Measurements from ENCODE around the gene ZNF474. TPM values are rescaled to one million over a fixed set of nuclear protein-coding genes. Genes with fewer than 3 reads are reported as not detected.

Gene ZNF474
- total RNA-seq, 2 experiments from 2014 or later: not detected

DNA sequence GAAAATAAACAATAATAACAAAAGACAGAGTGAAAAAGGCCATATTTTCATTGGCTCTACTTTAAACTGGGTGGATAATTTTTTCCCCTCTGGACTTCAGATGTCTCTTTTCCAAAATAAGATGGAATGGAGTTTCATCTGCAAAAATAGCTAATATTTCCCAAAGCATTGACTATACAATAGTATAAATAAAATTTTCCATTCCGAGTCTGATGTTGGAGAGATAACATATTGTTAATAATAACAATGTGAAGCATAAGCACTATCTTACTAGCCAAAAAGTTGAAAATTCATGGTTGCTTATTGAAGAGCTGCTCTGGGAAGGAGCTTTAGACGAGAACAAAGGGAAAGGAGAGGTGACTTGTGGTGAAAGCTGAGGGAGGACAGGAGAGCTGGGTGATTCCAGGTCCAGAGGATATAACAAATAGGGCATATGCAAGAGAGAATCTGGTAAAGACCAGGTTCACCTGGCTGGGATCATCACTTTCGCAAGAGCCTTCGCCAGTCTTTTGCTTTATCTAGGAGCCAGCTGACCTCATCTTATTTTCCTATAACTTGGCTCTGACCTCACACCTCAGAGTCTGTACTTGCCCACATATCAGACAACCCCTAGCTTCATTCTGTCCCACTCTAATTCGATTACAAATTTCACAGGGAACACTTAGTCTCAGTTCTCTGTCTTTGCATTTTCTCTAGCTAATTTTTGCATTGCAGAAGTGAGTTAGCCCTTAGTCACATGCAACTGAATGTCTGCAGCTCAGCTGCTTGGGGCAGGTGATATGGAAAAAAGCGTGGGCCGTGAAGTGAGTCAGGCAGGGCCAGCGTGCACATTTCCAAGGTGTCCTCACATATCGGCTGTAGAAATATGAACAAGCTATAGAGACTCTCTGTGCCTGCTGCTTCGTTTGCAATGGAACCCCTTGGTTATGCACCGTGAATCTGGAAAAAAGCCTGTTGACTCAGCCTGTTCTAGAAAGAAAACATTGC, 7.6 kb upstream of the ZNF474 start:
- DNase-seq: no peak

DNA sequence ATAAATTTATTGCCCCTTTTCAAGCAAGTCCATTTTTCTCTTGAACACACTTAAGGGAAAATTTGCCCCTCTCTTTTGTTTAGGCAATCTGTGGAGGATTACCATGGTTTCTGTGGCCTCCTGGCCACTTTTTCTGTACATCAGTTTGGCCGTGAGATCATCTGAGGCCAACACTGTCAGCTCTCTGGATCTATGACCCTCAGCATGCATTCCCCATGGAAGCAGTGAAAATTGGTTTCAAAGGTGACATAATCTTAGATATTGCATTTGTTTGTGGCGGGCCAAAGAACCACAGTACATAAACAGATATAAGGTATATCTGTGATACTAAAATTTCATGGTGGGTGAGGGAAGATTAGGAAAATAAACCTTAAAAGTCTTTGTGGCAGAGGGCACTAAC, 4.6 kb upstream of the ZNF474 start:
- TF ChIP-seq, protein P1, sequence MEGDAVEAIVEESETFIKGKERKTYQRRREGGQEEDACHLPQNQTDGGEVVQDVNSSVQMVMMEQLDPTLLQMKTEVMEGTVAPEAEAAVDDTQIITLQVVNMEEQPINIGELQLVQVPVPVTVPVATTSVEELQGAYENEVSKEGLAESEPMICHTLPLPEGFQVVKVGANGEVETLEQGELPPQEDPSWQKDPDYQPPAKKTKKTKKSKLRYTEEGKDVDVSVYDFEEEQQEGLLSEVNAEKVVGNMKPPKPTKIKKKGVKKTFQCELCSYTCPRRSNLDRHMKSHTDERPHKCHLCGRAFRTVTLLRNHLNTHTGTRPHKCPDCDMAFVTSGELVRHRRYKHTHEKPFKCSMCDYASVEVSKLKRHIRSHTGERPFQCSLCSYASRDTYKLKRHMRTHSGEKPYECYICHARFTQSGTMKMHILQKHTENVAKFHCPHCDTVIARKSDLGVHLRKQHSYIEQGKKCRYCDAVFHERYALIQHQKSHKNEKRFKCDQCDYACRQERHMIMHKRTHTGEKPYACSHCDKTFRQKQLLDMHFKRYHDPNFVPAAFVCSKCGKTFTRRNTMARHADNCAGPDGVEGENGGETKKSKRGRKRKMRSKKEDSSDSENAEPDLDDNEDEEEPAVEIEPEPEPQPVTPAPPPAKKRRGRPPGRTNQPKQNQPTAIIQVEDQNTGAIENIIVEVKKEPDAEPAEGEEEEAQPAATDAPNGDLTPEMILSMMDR (IDR thresholded peaks at IDR 0.05): no peak
- ChIA-PET CTCF (no interaction called here), POLR2A (no interaction called here)
- DNase-seq (no peak), ATAC-seq (no peak)
- Mint-ChIP-seq H3K36me3 (ENCODE audit: low read depth) (no peaks in the 10 kb centered on the region), H3K4me3 (no peak overlapping the region), H3K9me3 (no peaks in the 10 kb centered on the region), H3K27me3 (no peaks in the 10 kb centered on the region), H3K27ac (no peak overlapping the region), H3K4me1 (ENCODE audit: low read depth) (no peaks in the 10 kb centered on the region)
- intact Hi-C loops (cut with micrococcal nuclease): no loop called here

More for the DNA sequence above, 7.6 kb upstream of the ZNF474 start:
- intact Hi-C loops (cut with micrococcal nuclease): no loop called here
- ChIA-PET CTCF (no interaction called here), POLR2A (no interaction called here)
- H3K27me3 Mint-ChIP-seq: no peaks in the 10 kb centered on the region
- no peaks in the 10 kb centered on the region for H3K36me3 Mint-ChIP-seq (ENCODE audit: low read depth)
- ATAC-seq: no peak
- no peak overlapping the region for H3K4me3 Mint-ChIP-seq
- H3K27ac Mint-ChIP-seq: no peak overlapping the region
- H3K4me1 Mint-ChIP-seq (ENCODE audit: low read depth): no peaks in the 10 kb centered on the region
- TF ChIP-seq, protein P1 (IDR thresholded peaks at IDR 0.05): no peak
- H3K9me3 Mint-ChIP-seq: no peaks in the 10 kb centered on the region

DNA sequence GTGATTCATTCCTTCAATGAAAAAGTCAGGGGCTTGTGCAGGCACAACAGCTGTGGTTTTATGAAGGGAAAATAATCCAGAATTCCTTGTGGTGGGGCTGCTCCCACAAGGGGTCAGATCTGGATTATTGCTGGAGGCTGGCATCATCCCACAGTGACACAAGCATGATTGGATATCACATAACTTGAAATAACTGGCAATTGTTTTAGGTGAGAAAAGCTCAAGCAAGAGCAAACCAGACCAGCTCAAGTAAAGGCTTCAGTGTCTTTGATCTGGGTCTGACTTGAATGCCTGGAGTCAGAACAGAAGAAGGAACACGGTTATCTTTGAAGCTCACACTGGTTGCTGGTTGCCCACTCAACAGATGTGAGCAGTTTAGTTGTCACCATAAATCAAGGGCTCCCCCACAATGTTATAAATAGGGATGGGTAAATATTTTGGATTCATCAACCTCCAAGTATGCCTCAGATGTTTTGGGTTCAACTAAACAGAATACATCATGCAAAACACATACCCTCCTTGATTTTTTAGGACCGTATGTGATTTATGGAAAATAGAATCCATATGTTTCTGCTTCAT, 3.1 kb upstream of the ZNF474 start:
- intact Hi-C loops (cut with micrococcal nuclease): no loop called here
- TF ChIP-seq, protein P1 (IDR thresholded peaks at IDR 0.05): no peak
- H3K4me3 Mint-ChIP-seq: no peak overlapping the region
- ATAC-seq: no peak
- no peaks in the 10 kb centered on the region for H3K4me1 Mint-ChIP-seq (ENCODE audit: low read depth)
- no peak overlapping the region for H3K27ac Mint-ChIP-seq
- H3K27me3 Mint-ChIP-seq: no peaks in the 10 kb centered on the region
- ChIA-PET POLR2A (no interaction called here), CTCF (no interaction called here)
- no peaks in the 10 kb centered on the region for H3K36me3 Mint-ChIP-seq (ENCODE audit: low read depth)
- DNase-seq: no peak
- no peaks in the 10 kb centered on the region for H3K9me3 Mint-ChIP-seq

DNA sequence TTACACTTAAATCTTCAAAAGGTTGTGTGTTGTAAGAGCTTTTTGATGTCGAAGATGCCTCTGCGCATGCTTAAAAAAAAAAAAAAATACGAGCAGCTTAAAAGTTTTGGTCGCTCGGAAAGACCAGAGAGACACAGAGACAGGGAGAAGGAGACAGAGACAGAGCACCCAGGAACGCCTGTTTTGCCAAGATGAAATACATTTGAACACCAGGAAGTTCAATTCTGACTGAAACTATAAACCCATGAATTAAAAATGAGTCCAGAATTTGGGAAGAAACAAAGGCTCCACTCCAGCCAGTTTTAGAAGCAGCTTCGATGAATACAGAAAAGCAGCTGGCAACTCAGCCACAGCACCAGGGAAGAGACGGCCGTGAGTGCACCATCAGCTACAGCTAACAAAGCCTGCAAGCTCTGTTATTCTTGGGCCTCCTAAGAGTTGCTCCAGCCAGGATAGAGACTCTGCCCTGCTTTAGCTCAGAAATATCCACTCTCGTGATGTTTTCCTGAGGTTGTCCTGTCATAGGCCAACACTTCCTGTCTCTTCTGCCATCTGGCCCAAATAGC, 2.5 kb upstream of the ZNF474 start:
- H3K4me1 Mint-ChIP-seq (ENCODE audit: low read depth): no peaks in the 10 kb centered on the region
- ATAC-seq (no peak), DNase-seq (no peak)
- intact Hi-C loops (cut with micrococcal nuclease): no loop called here
- H3K27me3 Mint-ChIP-seq: no peaks in the 10 kb centered on the region
- no peaks in the 10 kb centered on the region for H3K36me3 Mint-ChIP-seq (ENCODE audit: low read depth)
- no peak overlapping the region for H3K4me3 Mint-ChIP-seq
- CTCF ChIA-PET: no interaction called here
- H3K27ac Mint-ChIP-seq: no peak overlapping the region
- POLR2A ChIA-PET: no interaction called here
- H3K9me3 Mint-ChIP-seq: no peaks in the 10 kb centered on the region
- TF ChIP-seq, protein P1 (IDR thresholded peaks at IDR 0.05): no peak

DNA sequence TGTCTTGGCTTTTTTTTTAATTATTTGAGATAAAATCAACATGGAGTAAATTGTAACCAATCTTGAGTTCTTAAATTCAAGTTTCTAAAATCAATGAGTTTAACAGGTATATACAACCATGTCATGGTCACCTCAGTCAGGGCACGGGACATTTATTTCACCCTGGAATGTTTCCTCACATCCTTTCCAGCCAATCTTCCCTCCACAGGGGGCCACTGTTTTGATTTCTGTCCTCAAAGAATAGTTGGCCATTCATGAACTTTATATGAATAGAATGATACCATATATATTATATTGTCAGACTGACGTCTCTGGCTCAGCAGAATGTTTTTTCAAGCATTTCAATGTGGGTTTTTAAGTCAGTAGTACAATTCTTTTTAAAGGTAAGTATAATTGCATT, 806 bp downstream of the ZNF474 start:
- CTCF ChIA-PET: no interaction called here
- POLR2A ChIA-PET: no interaction called here
- intact Hi-C loops (cut with micrococcal nuclease): no loop called here
- TF ChIP-seq, protein P1 (IDR thresholded peaks at IDR 0.05): no peak
- Mint-ChIP-seq H3K4me1 (ENCODE audit: low read depth) (no peaks in the 10 kb centered on the region), H3K27me3 (no peaks in the 10 kb centered on the region), H3K9me3 (no peaks in the 10 kb centered on the region), H3K36me3 (ENCODE audit: low read depth) (no peaks in the 10 kb centered on the region), H3K27ac (no peak overlapping the region), H3K4me3 (no peak overlapping the region)
- DNase-seq: no peak
- no peak for ATAC-seq
